HG02870 (cell line): ENCODE data around the gene ALK.

Source experiments
- ATAC-seq: cut with Tn5 transposase; IDR thresholded peaks from one replicate; pipeline ENCODE4 v1.9.1; 2021; ENCODE audit warnings: mild to moderate bottlenecking, moderate library complexity; ENCODE audit not compliant: unreplicated experiment

The ALK gene

DNA sequence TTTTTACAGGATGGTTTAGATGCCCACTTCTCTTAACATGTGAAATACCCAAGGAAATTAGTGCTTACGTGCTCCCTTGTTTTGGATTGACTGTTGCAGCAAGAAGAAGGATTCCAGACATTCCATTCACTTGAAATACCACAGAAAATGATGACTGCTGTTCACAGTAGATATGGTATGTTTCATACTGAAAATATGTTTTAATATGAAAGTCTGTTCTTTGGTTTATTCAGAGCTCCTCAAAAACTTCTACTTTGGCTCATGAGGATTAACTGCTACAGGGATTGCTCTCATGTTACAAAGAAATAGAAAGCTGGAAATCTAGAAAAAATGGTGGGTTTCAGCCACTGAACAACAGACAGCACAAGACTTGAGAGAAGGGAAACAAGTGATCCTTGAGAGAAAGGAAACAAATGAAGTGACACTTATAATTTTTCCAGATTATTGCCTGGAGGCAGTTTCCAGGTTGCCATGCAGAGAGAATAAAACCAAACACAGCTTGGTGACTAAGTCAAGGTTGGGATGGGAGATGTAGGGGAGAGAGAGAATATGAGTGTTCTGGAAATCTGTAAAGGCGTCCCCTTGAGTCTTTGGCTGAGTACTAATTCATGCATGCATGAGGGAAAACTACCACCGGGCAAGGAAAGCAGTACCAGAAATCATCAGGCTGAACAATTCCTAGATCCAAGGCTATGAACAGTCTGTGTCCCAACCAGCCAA, 458.0 kb downstream of the ALK start:
- no peak for ATAC-seq

DNA sequence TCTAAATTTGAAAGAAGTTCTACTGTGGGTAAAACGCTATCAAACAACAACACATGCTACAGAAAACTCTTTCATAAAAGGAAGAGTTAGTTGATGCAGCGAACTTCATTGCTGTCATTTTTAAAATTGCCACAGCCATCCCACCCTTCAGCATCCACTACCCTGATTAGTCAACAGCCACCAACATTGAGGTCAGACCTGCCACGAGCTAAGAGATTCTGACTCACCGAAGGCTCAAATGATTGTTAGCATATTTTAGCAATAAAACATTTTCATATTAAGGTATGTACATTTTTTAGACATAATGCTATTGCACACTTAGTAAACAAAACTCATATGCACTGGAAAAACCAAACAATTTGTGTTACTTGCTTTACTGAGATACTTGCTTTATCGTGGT, 459.1 kb downstream of the ALK start:
- no peak for ATAC-seq

DNA sequence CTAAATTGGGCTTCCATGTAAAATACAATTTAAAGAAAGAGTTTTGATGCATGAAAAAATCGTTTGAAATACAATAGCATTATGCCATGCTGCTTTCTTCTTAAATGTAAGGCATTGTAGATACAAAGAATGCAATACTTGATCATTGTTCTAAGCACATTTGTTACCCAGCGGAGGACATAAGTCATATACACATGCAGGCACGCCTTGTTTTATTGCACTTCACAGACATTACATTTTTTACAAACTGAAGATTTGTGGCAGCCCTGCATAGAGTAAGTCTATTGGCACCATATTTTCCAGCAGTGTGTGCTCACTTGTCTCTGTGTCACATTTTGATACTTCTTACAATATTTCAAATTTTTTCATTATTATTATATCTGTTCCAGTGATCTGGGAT, 461.2 kb downstream of the ALK start:
- ATAC-seq, result no peak

DNA sequence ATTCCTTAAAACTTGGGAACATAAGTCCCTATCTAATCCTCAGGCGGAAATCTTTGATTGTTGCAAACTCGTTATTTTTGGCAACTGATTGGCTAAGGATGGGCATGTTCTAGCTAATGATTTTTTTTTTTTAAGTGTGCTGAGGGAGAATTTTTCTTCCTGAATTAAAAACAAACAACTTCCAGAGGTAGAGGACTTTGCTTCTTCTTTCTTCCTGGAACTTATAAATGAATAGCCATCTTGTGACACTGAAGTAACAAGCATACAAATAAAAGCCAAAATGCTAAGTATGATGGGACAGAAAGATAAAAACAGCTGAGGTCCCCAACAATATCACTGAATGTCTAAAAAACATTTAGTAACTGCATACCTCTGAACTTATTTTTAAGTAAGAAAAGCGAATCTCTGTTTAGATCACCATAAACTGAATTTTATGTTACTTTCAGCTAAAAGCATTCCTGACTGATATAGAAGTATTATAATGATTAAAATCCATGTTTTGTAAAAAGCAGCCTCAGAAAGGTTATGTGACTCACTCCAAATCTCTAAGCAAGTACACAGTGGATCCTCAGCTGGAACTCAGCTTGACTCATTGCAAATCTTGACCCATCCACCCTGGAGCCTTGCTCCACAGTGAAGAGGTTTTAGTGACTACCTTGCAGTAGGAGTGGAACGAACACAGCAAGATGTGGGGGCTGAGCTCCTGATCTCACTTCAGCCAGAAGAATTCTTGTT, 461.8 kb downstream of the ALK start:
- no peak for ATAC-seq

DNA sequence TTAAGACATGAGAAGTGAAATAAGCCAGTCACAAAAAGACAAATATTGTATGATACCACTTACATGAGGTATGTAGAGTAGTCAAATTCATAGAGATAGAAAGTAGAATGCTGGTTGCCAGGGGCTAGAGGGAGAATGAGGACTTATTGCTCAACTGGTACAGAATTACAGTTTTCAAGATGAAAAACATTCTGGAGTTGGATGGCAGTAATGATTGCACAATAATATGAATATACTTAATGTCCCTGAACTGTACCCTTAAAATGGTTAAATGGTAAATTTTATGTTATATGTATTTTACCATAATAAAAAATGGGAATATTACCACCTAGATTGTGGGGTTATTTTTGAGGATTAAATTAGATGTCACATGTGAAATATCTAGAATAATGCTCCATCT, 465.0 kb downstream of the ALK start:
- ATAC-seq, result no peak

DNA sequence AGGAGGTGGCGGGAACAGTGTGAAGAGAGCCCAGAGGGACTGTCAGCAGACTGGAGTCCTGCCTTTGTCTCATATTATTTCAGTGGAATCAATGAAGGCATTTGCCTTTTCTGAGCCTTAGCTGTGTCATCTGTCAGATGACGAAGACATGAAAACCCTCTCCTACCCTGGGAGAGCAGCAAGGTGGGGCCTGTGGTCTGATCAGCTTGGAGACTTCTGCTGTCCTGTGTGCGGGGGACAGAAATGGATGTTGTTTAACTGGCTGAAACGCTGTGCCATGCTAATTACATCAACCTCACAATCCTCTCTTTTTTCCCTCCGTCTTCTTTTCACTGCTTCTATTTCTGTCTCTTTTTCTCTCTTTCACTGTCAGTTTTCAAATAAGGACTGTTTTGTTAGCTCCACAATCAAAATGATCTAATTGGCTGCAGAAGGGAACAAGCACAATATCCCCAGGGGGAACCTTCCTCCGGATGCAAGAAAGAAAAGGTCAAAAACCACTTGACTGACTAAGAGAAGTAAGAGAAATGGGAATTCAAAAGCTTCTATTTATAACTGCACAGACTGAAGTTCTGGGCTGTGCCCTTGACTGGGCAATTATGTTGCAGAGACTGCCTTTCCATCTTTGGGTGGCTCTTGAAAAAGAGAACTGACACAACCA, 466.1 kb downstream of the ALK start:
- no peak for ATAC-seq

DNA sequence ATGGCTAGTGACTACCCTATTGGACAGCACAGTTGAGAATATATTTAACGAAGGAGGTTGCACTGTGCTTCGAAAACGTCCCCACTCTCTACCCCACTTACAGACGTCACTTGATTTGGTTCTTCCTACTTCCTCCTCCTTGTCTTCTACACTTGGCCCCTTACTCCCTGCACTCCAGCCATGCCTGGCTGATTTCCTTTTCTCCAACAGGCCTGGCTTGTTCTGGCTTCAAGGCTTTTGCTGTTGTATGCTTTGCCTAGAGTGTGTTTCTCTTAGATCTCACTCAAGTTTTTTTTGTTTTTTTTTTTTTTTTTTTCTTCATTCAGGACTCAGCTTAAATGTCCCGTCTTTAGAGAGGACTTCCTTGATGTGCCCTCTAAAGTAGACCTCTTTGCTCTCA, 469.4 kb downstream of the ALK start:
- ATAC-seq, result no peak

DNA sequence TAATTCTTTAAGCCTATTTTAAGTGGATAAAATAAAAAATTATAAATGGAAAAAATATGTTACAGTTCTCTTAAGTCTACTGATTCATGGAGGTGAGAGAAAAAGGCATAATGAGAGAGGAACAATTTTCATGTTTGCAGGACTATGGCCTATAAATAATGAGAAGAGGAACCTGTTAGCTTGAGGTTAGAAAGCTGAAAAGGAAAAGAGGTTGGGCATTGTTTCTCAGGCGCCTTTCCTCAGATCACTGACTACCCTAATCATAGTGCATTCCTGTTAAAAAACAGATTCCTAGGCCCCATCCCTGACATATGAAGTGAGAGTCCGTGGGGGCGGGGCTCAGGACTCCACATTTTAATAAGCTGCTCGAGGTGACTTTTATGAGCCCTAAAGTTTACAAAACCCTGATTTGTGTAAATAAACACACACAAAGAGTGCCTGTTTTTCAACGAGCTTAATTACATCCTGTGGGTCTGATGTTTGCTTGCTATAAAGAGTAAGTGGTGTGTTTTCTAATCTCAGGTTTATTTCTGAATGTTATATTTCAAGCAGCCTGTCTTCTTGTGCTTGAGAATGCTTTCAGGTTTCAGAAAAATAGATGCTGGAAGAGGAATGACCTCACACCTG, 470.7 kb downstream of the ALK start:
- ATAC-seq, result no peak

DNA sequence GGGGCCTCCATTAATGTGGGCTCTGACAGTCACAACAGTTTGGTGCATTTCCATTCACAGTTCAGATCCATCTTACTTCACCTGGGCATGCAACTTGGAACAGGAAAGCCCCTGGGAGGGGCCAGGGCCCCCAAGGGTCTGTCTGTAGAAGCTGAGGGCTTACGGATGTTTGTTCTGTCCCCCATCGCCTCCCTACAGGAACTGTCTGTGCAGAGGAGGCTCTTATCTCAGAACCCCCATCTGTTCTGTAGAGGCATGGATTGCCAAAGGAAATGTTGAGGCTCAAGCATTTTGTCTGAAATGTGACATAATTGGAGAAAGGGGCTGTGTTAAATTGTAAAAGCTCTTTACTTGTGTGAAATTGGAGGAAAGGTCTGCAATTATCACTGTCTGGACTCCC, 471.9 kb downstream of the ALK start:
- no peak for ATAC-seq

DNA sequence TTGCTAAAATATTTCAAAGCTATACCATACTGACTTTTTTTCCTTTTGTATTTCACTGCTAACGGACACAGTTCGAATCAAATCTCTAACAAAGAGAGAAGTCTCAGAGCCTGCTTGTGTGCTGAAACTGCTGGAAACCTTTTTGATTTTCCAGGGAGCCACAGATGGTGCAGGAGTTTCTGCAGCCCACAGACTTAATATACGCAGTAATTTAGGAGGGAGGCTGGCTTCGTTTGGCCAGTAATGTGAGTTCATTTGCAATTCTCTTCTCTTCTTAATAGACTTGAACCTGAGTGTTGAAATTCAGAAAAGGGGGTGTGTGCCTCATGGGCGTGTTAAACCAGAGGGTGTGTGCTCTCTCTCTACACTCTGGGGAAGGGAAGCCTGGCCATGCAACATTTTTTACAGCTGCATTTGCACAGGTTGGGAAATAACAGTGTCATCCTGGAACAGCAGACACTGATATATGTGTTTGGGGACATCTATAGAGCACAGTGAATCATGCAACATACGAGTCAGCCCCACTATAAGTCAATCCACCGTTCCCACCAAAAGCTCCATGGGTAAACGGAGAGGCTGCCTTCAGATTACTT, 473.2 kb downstream of the ALK start:
- ATAC-seq, result no peak

DNA sequence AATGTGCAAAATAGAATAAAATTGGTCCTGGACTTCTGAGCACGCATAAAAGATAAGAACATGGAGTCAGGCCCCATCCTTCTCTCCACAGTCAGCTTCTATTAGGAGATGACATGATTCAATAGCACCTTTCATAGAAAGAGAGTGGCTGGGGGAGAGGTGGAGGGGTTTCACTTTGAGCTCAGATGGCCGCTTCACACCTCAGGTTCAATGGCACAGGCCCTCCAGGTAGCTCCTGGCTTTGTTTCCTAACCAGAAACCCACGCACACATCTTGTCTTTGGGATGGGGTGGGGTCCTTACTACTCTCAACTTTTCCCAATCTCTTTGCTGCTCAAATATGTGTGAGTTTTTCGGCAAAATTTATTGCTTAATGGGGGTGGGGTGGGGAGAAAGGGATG, 473.9 kb downstream of the ALK start:
- ATAC-seq, result no peak

DNA sequence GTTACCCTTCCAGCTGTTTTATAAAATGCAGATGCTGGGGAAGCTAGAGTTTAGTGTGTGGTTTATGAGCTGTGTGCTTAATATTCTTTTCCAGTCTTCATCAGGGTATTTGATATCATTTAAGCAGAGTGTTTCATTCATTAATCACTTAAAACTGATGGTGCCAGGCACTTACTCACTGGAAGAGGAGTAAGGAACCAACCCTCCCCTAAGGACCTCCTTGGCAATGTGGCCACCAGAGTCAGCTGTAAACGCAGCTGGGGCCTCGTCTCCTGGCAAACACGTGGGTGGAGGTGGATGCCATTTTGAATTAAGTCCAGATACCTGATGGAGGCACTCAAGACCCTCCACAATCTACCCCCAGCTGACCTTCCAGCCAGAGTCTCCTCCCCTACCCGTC, 474.5 kb downstream of the ALK start:
- no peak for ATAC-seq

DNA sequence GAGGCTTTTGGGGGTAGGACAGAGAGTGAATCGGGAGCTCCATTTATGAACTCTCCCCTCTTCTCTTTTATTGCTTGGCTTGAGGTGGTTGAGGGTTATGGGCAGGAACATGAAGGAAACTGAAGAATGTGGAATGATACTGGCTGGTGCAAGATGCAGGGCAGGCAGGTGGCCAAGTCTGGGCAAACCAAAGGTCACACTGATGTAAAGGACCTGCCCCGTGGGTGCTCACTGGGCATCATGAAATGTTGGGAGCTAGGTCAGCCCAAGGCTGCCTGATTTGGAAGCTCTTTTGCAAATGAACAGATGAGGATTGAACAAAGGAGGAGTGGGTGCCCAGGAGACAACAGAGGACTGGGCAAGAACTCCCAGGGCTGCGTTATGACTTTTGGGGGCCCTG, 477.2 kb downstream of the ALK start:
- no peak for ATAC-seq

DNA sequence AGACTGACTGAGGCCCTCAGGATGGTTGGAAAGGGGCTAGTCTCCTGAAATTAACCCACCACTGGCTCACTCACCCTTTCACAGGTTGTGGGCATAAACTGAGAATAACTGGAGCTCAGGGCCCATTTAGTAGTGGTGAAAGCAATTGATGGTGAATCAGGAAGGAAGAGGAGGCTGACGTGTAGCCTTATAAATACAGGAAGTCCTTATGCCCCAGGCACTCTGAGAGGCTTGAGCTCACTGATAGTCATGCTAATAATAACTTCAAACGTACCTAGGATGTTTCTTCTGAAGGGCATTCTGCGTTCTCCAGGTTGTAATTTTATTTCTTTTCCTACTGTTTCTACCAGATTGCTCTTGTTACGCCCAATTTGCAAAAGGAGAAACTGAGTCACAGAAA, 477.8 kb downstream of the ALK start:
- no peak for ATAC-seq

DNA sequence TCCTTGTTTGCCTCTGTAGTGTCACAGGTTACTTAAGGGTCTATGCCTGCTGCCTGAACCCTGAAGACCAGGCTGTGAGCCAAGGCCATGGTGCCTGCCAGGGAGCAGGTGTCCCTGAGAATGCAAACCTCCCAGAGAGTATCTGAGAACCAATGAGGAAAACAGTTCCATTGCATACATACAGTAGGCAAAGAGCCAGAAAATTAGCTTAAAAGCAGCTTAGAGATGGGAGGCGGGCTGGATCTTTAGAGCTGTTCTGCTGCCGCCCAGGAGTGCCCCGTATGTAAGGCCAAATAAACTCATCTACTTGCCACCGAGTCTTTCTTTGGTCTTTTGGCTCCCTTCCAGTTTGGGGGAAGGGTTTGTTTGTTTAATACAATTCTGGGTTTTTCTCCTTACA, 478.2 kb downstream of the ALK start:
- no peak for ATAC-seq

DNA sequence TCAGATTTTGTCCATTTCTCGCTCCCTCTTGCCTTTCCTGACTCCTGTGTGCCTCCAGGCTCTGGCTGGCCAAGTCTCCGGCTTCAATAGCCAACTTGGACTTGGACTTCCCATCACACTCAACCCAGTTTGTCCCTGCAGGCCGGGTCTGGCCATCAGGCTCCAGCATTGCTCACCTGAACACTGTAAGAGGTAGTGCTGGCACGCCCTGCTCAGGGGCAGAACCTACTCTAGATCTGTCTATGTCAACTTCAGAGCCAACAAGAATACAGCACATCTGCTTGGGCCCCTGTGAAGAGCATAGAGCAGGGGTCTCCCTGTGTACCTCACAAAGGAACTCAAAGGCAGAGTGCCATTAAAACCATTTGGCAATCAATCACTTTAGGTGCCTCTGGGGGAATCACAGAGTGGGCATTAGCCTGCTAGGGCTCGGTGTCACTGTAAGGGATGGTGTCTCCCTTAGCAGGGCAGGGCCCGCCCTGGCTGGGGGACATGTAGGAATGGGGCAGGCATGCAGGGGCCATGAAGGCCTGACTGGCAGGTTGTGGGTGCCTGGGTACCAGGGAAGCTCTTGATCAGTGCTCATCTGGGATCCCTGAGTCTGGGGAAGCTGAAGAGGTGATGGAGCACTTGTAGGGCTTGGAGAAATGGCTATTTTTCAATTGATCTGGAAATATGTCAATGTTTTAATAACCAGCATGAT, 480.3 kb downstream of the ALK start:
- ATAC-seq, result no peak

DNA sequence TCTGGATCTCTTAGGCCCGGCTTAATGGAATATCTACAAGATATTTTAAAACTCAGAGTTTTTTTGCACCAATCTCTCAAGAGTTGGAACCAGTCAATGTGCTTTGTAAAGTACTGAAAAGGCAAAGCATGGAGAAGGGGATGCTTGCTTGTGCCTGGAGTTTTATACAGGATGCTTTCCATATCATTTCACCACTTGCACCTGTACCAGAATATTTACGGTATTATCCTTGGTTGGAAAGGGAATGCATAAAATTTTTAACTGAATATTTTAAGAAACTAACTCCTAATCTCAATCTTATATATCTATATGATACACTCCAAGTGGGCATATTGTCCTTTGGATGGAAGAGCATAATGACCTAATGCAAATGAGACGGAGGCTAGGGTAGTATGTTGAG, 487.5 kb downstream of the ALK start:
- ATAC-seq, result no peak

DNA sequence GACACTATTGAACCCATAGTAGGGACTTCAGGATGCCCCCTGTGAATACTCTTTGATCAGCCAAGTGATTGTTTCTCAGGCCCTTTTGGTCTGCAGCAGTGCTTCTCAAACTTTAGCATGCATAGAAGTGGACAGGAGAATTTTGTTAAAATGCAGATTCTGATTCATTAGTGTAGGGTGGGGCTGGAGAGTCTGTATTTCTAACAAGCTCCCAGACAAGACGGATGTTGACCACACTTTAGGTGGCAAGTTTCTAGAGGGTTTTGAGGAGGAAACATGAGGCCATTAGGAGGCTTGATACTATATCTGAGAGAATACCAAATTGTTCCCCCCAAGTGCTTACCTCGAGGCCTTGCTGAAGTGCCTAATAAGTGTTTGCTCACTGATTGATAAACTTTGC, 488.3 kb downstream of the ALK start:
- ATAC-seq, result no peak

DNA sequence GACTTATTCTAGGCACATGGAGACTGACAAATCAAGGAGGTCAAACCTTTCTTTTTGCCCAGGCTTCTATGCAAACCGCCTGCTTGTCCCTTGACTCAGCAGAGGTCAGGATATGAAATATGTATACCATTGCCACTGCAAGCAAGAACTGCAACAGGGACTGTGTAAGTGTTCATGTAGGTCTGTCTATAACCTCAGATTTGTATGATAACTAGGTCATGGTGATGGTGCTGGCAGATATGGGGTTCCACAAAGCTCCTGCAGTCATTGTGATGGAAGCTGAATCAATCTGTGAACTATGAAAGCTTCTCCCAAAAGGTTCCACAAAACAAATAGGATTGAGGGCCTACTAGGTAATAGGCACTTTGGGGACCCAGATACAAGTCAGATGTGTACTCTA, 489.9 kb downstream of the ALK start:
- no peak for ATAC-seq

DNA sequence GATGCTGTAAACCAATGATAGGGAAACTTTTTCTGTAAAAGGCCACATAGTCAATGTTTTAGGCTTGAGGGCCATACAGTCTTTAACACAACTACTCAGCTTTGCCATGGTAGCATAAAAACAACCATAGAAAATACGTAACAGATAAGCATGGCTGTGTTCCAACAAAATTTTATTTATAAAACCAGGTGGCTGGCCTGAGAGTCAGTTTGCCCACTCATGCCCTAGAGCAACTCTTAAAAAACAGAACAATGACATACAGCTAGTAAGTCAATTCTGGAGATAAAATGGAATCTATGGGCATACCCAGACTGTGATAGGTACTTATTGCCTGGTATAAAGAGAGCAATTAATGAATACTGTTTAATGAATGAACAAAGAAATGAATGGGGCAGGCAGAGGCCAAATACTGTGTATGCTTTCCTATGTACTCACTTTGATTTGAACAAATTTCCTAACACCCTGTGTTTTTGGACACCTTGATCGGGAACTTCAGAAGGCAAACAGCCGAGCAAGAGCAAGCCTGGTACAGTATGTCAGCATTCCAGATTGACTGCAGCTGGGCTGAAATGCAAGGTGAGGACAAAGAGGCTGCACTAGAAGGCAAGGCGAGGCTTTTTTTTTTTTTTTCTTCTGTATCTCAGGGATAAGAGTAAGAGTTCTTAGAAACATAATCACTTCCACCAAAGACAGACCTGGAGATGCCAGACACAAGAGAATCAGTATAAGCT, 490.8 kb downstream of the ALK start:
- ATAC-seq, result no peak
